Measurements from ENCODE around the gene ABHD16A. TPM values are rescaled to one million over a fixed set of nuclear protein-coding genes. Genes with fewer than 3 reads are reported as not detected.

The ABHD16A gene
- total and polyA plus RNA-seq, 2 of the 13 experiments (the other 11 are each of a cell fraction or from before 2014, with no cell fraction given), result 43.5 to 45.4 TPM

GRCh38 chr6:31736021-31736767 lies 33.1 kb upstream of the ABHD16A start, which contains the start of gene CLIC1 (continued):
- 0 out of 2 replicates have a peak, but pooled peaks have one; percentile 22 for TF ChIP-seq ZNF318 (CRISPR knock-in tag; IDR thresholded peaks at IDR 0.05)
- no peak; the same call in 1 of the 2 replicates for TF ChIP-seq GMEB1 (CRISPR knock-in tag; IDR thresholded peaks at IDR 0.05; ENCODE audit: borderline replicate concordance)
- no peak for TF ChIP-seq NFAT5 (CRISPR knock-in tag; IDR thresholded peaks at IDR 0.05)
- 0 out of 2 replicates have a peak, but pooled peaks have one; percentile 21 for TF ChIP-seq AHDC1 (CRISPR knock-in tag; IDR thresholded peaks at IDR 0.05; ENCODE audit: borderline replicate concordance)
